Activated CD4-positive, alpha-beta memory T cell treated with anti-CD3 and anti-CD28 coated beads, Interleukin-2, amount 10 ng/mL, durations not matched to agents 7 days and 5 days (primary cell): ENCODE measurements around the gene ADGRL3. TPM values are rescaled to one million over a fixed set of nuclear protein-coding genes. Genes with fewer than 3 reads are reported as not detected.
"Not testable (repeated sequence)": the region's sequence is repeated elsewhere in the genome, so short reads cannot be mapped to it uniquely, and the experiment has no call there.

Source experiments
- CTCF ChIA-PET: fragments of 350-600 bp; sonication (Branson Sonifier 250); formaldehyde crosslinking; loops from one replicate; lab custom pipeline; 2021; ENCODE audit warnings: antibody characterized with exemption, inconsistent platforms; lab: Charles Lee
- POLR2A ChIA-PET: fragments of 350-600 bp; sonication (Branson Sonifier 250); formaldehyde crosslinking; loops from one replicate; lab custom pipeline; 2021; ENCODE audit warnings: antibody characterized with exemption; lab: Charles Lee
- DNase-seq: peaks from one replicate; pipeline ENCODE4 v3.0.0-alpha.2; 2020
- H3K27ac Mint-ChIP-seq: one replicate; pipeline ENCODE4 v1.8.0; 2021; ENCODE audit warnings: mild to moderate bottlenecking, mixed read lengths
- H3K27me3 Mint-ChIP-seq: one replicate; pipeline ENCODE4 v1.8.0; 2021; ENCODE audit warnings: mixed read lengths
- H3K36me3 Mint-ChIP-seq: one replicate; pipeline ENCODE4 v1.8.0; 2021; ENCODE audit warnings: low read depth, mixed read lengths
- H3K4me1 Mint-ChIP-seq: one replicate; pipeline ENCODE4 v1.8.0; 2021; ENCODE audit warnings: mixed read lengths
- H3K4me3 Mint-ChIP-seq: one replicate; pipeline ENCODE4 v1.8.0; 2021; ENCODE audit warnings: mild to moderate bottlenecking, mixed read lengths
- H3K9me3 Mint-ChIP-seq: one replicate; pipeline ENCODE4 v1.8.0; 2021; ENCODE audit warnings: mixed read lengths
- total RNA-seq, 2 experiments: library from RNA; stranded (reverse); gene quantifications; one replicate each; pipeline ENCODE4 v1.2.3, GENCODE V29; 2021

The ADGRL3 gene
- total RNA-seq, 2 experiments from 2014 or later = not detected

- no peak overlapping the region for H3K27ac Mint-ChIP-seq
- CTCF ChIA-PET = no interaction called here
- H3K27me3 Mint-ChIP-seq = no peaks in the 10 kb centered on the region
- H3K36me3 Mint-ChIP-seq = no peaks in the 10 kb centered on the region
- no peaks in the 10 kb centered on the region for H3K4me1 Mint-ChIP-seq
- POLR2A ChIA-PET = no interaction called here
- H3K4me3 Mint-ChIP-seq = no peak overlapping the region
- DNase-seq = no peak
- peaks cover 24% of the 10 kb centered on the region for H3K9me3 Mint-ChIP-seq
Measured at GRCh38 chr4:61959087-61959486, 759.0 kb downstream of the ADGRL3 start.

- Mint-ChIP-seq H3K36me3 (no peaks in the 10 kb centered on the region), H3K4me1 (no peaks in the 10 kb centered on the region), H3K9me3 (no peaks in the 10 kb centered on the region), H3K27ac (no peak overlapping the region), H3K27me3 (no peaks in the 10 kb centered on the region), H3K4me3 (no peak overlapping the region)
- no peak for DNase-seq
- CTCF ChIA-PET = no interaction called here
- POLR2A ChIA-PET = no interaction called here
Measured at GRCh38 chr4:61984260-61984909, 784.3 kb downstream of the ADGRL3 start.

GRCh38 chr4:61985426-61985825 lies 785.3 kb downstream of the ADGRL3 start:
- no peak overlapping the region for H3K27ac Mint-ChIP-seq

GRCh38 chr4:61986929-61987328 lies 786.8 kb downstream of the ADGRL3 start:
- CTCF ChIA-PET, H3K4me3 Mint-ChIP-seq, H3K27me3 Mint-ChIP-seq, H3K4me1 Mint-ChIP-seq, H3K36me3 Mint-ChIP-seq, DNase-seq, H3K9me3 Mint-ChIP-seq, H3K27ac Mint-ChIP-seq, POLR2A ChIA-PET: not testable (repeated sequence)

More at GRCh38 chr4:61985426-61985825, 785.3 kb downstream of the ADGRL3 start:
- POLR2A ChIA-PET = no interaction called here
- CTCF ChIA-PET = no interaction called here
- H3K4me3 Mint-ChIP-seq = no peak overlapping the region
- no peaks in the 10 kb centered on the region for H3K4me1 Mint-ChIP-seq
- no peaks in the 10 kb centered on the region for H3K36me3 Mint-ChIP-seq
- H3K27me3 Mint-ChIP-seq = no peaks in the 10 kb centered on the region
- no peaks in the 10 kb centered on the region for H3K9me3 Mint-ChIP-seq
- DNase-seq = no peak

- ChIA-PET CTCF (no interaction called here), POLR2A (no interaction called here)
- Mint-ChIP-seq H3K4me3 (no peak overlapping the region), H3K27me3 (no peaks in the 10 kb centered on the region), H3K27ac (no peak overlapping the region), H3K4me1 (no peaks in the 10 kb centered on the region), H3K9me3 (peaks cover 8% of the 10 kb centered on the region), H3K36me3 (no peaks in the 10 kb centered on the region)
- no peak for DNase-seq
Measured at GRCh38 chr4:61992351-61992750, 792.2 kb downstream of the ADGRL3 start.

- Mint-ChIP-seq H3K4me1 (no peaks in the 10 kb centered on the region), H3K4me3 (no peak overlapping the region), H3K27me3 (no peaks in the 10 kb centered on the region), H3K27ac (no peak overlapping the region), H3K9me3 (peaks cover 8% of the 10 kb centered on the region), H3K36me3 (no peaks in the 10 kb centered on the region)
- CTCF ChIA-PET = no interaction called here
- POLR2A ChIA-PET = no interaction called here
- no peak for DNase-seq
Measured at GRCh38 chr4:61994036-61994435, 793.9 kb downstream of the ADGRL3 start.

- peaks cover 8% of the 10 kb centered on the region for H3K9me3 Mint-ChIP-seq
- H3K27ac Mint-ChIP-seq = no peak overlapping the region
- ChIA-PET POLR2A (no interaction called here), CTCF (no interaction called here)
- no peaks in the 10 kb centered on the region for H3K36me3 Mint-ChIP-seq
- H3K4me3 Mint-ChIP-seq = no peak overlapping the region
- no peaks in the 10 kb centered on the region for H3K4me1 Mint-ChIP-seq
- DNase-seq = no peak
- no peaks in the 10 kb centered on the region for H3K27me3 Mint-ChIP-seq
Measured at GRCh38 chr4:61995717-61996340, 795.7 kb downstream of the ADGRL3 start.

- CTCF ChIA-PET = no interaction called here
- Mint-ChIP-seq H3K4me3 (no peak overlapping the region), H3K9me3 (peaks cover 10% of the 10 kb centered on the region), H3K36me3 (no peaks in the 10 kb centered on the region), H3K27ac (no peak overlapping the region), H3K4me1 (no peaks in the 10 kb centered on the region), H3K27me3 (no peaks in the 10 kb centered on the region)
- DNase-seq = no peak
- POLR2A ChIA-PET = no interaction called here
Measured at GRCh38 chr4:61996943-61997342, 796.8 kb downstream of the ADGRL3 start.

- ChIA-PET CTCF (no interaction called here), POLR2A (no interaction called here)
- no peaks in the 10 kb centered on the region for H3K36me3 Mint-ChIP-seq
- no peaks in the 10 kb centered on the region for H3K4me1 Mint-ChIP-seq
- no peaks in the 10 kb centered on the region for H3K27me3 Mint-ChIP-seq
- no peak overlapping the region for H3K4me3 Mint-ChIP-seq
- H3K27ac Mint-ChIP-seq = no peak overlapping the region
- peaks cover 10% of the 10 kb centered on the region for H3K9me3 Mint-ChIP-seq
- DNase-seq = no peak
Measured at GRCh38 chr4:61997831-61998230, 797.7 kb downstream of the ADGRL3 start.

- ChIA-PET POLR2A (no interaction called here), CTCF (no interaction called here)
- Mint-ChIP-seq H3K4me1 (no peaks in the 10 kb centered on the region), H3K27ac (no peak overlapping the region), H3K4me3 (no peak overlapping the region), H3K9me3 (peaks cover 7% of the 10 kb centered on the region), H3K36me3 (no peaks in the 10 kb centered on the region), H3K27me3 (no peaks in the 10 kb centered on the region)
- DNase-seq = no peak
Measured at GRCh38 chr4:62003695-62004094, 803.6 kb downstream of the ADGRL3 start.

GRCh38 chr4:62004881-62005280 lies 804.8 kb downstream of the ADGRL3 start:
- no peaks in the 10 kb centered on the region for H3K36me3 Mint-ChIP-seq
- no peaks in the 10 kb centered on the region for H3K4me1 Mint-ChIP-seq
- H3K27ac Mint-ChIP-seq = no peak overlapping the region
- CTCF ChIA-PET = no interaction called here
- H3K9me3 Mint-ChIP-seq = peaks cover 7% of the 10 kb centered on the region
- no peak overlapping the region for H3K4me3 Mint-ChIP-seq
- DNase-seq = no peak
- POLR2A ChIA-PET = no interaction called here
- no peaks in the 10 kb centered on the region for H3K27me3 Mint-ChIP-seq

GRCh38 chr4:62006108-62006507 lies 806.0 kb downstream of the ADGRL3 start:
- Mint-ChIP-seq H3K4me3 (no peak overlapping the region), H3K27ac (no peak overlapping the region), H3K27me3 (no peaks in the 10 kb centered on the region), H3K36me3 (no peaks in the 10 kb centered on the region), H3K9me3 (peaks cover 6% of the 10 kb centered on the region), H3K4me1 (no peaks in the 10 kb centered on the region)
- ChIA-PET POLR2A (no interaction called here), CTCF (no interaction called here)
- no peak for DNase-seq

- DNase-seq = no peak
- H3K27me3 Mint-ChIP-seq = no peaks in the 10 kb centered on the region
- no peaks in the 10 kb centered on the region for H3K4me1 Mint-ChIP-seq
- H3K27ac Mint-ChIP-seq = no peak overlapping the region
- no peaks in the 10 kb centered on the region for H3K36me3 Mint-ChIP-seq
- CTCF ChIA-PET = no interaction called here
- H3K9me3 Mint-ChIP-seq = peaks cover 14% of the 10 kb centered on the region
- H3K4me3 Mint-ChIP-seq = no peak overlapping the region
- POLR2A ChIA-PET = no interaction called here
Measured at GRCh38 chr4:62015043-62015739, 815.1 kb downstream of the ADGRL3 start.
